Stimulated activated CD4-positive, alpha-beta T cell treated with anti-CD3 and anti-CD28 coated beads, Interleukin-15, amount 100 ng/mL, for 24 hours (primary cell): ENCODE measurements around the gene CST3.
"Not testable (repeated sequence)": the region's sequence is repeated elsewhere in the genome, so short reads cannot be mapped to it uniquely, and the experiment has no call there.

Source experiments
- DNase-seq: peaks from one replicate; pipeline ENCODE4 v3.0.0-alpha.2; 2020

The CST3 gene

GRCh38 chr20:23625236-23625964, 12.4 kb downstream of the CST3 start:
- no peak for DNase-seq

GRCh38 chr20:23624324-23624691, 13.4 kb downstream of the CST3 start:
- DNase-seq, result no peak

- no peak for DNase-seq
Observed at GRCh38 chr20:23623666-23624323, 14.0 kb downstream of the CST3 start.

GRCh38 chr20:23622839-23623343, 14.9 kb downstream of the CST3 start:
- no peak for DNase-seq

GRCh38 chr20:23622401-23622800, 15.4 kb downstream of the CST3 start:
- not testable (repeated sequence) for DNase-seq

- DNase-seq, result not testable (repeated sequence)
Observed at GRCh38 chr20:23620670-23621386, 16.9 kb downstream of the CST3 start.

- DNase-seq, result no peak
Observed at GRCh38 chr20:23614163-23614562, 23.6 kb downstream of the CST3 start.

GRCh38 chr20:23613676-23614075, 24.1 kb downstream of the CST3 start:
- DNase-seq, result no peak

- DNase-seq, result no peak
Observed at GRCh38 chr20:23612396-23612795, 25.4 kb downstream of the CST3 start.

GRCh38 chr20:23609486-23610109, 28.2 kb downstream of the CST3 start:
- DNase-seq, result no peak

- DNase-seq, result no peak
Observed at GRCh38 chr20:23608251-23608846, 29.4 kb downstream of the CST3 start.

- no peak for DNase-seq
Observed at GRCh38 chr20:23607497-23608245, 30.1 kb downstream of the CST3 start.

- peak; percentile 82 for DNase-seq
Observed at GRCh38 chr20:23606652-23607049, 31.1 kb downstream of the CST3 start.

GRCh38 chr20:23605867-23606651, 31.7 kb downstream of the CST3 start, which contains the start of gene CST9:
CST9 (minus strand) TSS chr20:23605917; CDS start chr20:23605864, 53 bp downstream.
- no peak for DNase-seq

GRCh38 chr20:23604306-23604705, 33.4 kb downstream of the CST3 start:
- no peak for DNase-seq

GRCh38 chr20:23603321-23603720, 34.4 kb downstream of the CST3 start:
- no peak for DNase-seq

GRCh38 chr20:23602699-23603098, 35.1 kb downstream of the CST3 start:
- DNase-seq, result no peak

- DNase-seq, result no peak
Observed at GRCh38 chr20:23602241-23602640, 35.5 kb downstream of the CST3 start.

- DNase-seq, result no peak
Observed at GRCh38 chr20:23601715-23602114, 36.0 kb downstream of the CST3 start.

- DNase-seq, result no peak
Observed at GRCh38 chr20:23598481-23598880, 39.3 kb downstream of the CST3 start.

GRCh38 chr20:23596579-23597250, 41.0 kb downstream of the CST3 start:
- DNase-seq, result no peak
